ENCODE data around the gene CDH26. TPM values are rescaled to one million over a fixed set of nuclear protein-coding genes. Genes with fewer than 3 reads are reported as not detected.
A peak's percentile ranks its signal among the peaks of the same experiment; 100 is the strongest.

Gene CDH26
- total RNA-seq, 2 experiments from 2014 or later: 1.0 to 1.7 TPM

DNA sequence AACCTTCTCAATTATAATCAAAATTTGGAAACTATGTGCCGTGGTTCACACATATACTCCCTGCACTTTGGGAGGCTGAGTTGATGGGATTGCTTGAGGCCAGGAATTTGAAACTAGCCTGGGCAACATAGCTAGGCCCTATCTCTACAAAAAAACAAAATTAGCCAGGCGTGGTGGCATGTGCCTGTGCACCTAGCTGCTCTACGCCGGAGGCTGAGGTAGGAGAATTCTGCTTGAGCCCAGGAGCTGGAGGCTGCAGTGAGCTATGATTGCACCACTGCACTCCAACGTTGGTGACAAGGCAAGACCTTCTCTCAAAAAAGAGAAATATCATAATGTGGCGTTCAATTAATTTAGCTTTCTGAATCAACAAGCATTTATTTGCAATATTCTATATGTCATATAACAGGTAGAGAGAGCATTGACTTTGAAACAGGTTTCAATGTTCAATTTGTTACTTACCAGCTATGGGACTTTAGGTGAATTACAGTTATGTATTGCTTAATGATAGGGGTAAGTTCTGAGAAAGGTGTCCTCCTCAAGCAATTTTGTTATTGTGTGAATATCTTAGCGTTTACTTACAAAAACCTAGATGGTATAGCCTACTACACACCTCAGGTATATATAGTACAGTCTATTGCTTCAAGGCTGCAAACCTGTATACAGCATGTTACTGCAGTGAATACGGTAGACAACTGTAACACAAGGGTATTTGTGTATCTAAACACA is 22.6 kb upstream of the CDH26 start:
- POLR2A ChIA-PET: interaction anchor here (1.4 kb wide), 1 partner anchor 121 kb away, joined by 3 read pairs; no protein-coding TSS in a partner anchor
- H3K4me1 Mint-ChIP-seq (ENCODE audit: low read depth): peaks cover 26% of the 10 kb centered on the region
- ATAC-seq: no peak
- H3K4me3 Mint-ChIP-seq: no peak overlapping the region
- no peaks in the 10 kb centered on the region for H3K27me3 Mint-ChIP-seq
- no peaks in the 10 kb centered on the region for H3K9me3 Mint-ChIP-seq
- CTCF ChIA-PET: interaction anchor here (1.3 to 3.4 kb wide), 6 partner anchors 10 to 364 kb away, joined by 3 to 19 read pairs (median 11); no protein-coding TSS in a partner anchor
- intact Hi-C loops (cut with micrococcal nuclease): no loop called here
- TF ChIP-seq, protein P1, sequence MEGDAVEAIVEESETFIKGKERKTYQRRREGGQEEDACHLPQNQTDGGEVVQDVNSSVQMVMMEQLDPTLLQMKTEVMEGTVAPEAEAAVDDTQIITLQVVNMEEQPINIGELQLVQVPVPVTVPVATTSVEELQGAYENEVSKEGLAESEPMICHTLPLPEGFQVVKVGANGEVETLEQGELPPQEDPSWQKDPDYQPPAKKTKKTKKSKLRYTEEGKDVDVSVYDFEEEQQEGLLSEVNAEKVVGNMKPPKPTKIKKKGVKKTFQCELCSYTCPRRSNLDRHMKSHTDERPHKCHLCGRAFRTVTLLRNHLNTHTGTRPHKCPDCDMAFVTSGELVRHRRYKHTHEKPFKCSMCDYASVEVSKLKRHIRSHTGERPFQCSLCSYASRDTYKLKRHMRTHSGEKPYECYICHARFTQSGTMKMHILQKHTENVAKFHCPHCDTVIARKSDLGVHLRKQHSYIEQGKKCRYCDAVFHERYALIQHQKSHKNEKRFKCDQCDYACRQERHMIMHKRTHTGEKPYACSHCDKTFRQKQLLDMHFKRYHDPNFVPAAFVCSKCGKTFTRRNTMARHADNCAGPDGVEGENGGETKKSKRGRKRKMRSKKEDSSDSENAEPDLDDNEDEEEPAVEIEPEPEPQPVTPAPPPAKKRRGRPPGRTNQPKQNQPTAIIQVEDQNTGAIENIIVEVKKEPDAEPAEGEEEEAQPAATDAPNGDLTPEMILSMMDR (IDR thresholded peaks at IDR 0.05): no peak
- DNase-seq: no peak
- peaks cover 10% of the 10 kb centered on the region for H3K36me3 Mint-ChIP-seq (ENCODE audit: low read depth)
- H3K27ac Mint-ChIP-seq: no peak overlapping the region

DNA sequence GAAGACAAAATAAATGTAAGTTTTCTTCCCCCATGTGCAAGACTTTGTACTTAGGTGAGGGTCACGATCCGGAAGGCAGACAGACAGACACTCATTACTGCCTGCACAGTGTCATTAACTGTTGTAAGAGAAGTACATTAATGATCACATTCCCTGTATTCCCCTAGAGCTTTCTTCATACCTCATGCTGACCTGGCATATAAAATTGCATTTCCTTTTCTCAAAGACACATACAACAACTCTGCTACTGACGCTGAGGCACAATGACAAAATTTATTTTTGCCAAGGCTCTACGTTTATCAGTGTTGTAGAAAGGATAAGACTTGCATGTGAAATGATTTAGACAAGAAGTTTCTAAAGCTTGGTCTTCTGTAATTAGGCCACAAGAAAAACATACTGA is 21.8 kb upstream of the CDH26 start:
- POLR2A ChIA-PET: no interaction called here
- intact Hi-C loops (cut with micrococcal nuclease): no loop called here
- TF ChIP-seq, protein P1 (IDR thresholded peaks at IDR 0.05): no peak
- H3K27ac Mint-ChIP-seq: no peak overlapping the region
- H3K36me3 Mint-ChIP-seq (ENCODE audit: low read depth): peaks cover 12% of the 10 kb centered on the region
- ATAC-seq (no peak), DNase-seq (no peak)
- CTCF ChIA-PET: interaction anchor here (2.5 kb wide), 2 partner anchors 10 to 13 kb away, joined by 10 to 12 read pairs; no protein-coding TSS in a partner anchor
- H3K4me1 Mint-ChIP-seq (ENCODE audit: low read depth): peaks cover 28% of the 10 kb centered on the region
- H3K27me3 Mint-ChIP-seq: no peaks in the 10 kb centered on the region
- H3K4me3 Mint-ChIP-seq: no peak overlapping the region
- no peaks in the 10 kb centered on the region for H3K9me3 Mint-ChIP-seq

DNA sequence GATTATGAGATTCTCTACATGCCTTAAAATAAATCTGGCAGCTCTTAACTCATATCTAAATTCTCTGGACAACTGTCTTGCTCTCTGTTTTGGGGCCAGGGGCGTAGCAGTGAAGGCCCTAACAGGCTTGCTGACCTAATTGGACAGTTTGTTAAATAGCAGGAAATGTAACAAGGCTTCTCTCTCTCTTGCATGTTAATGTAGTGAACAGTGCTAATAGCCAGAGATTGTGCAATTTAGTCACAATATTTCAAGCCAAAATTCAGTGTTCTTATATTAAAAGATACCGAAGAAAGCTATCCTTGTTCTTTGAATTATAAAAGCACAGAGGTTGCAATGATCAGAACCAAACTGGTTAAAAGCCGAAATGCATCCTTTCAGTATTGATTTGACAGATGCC is 21.1 kb upstream of the CDH26 start:
- TF ChIP-seq, protein P1 (IDR thresholded peaks at IDR 0.05): no peak
- POLR2A ChIA-PET: no interaction called here
- no peak for ATAC-seq
- no peaks in the 10 kb centered on the region for H3K27me3 Mint-ChIP-seq
- peaks cover 27% of the 10 kb centered on the region for H3K4me1 Mint-ChIP-seq (ENCODE audit: low read depth)
- intact Hi-C loops (cut with micrococcal nuclease): no loop called here
- DNase-seq: no peak
- H3K9me3 Mint-ChIP-seq: no peaks in the 10 kb centered on the region
- no peak overlapping the region for H3K4me3 Mint-ChIP-seq
- peaks cover 13% of the 10 kb centered on the region for H3K36me3 Mint-ChIP-seq (ENCODE audit: low read depth)
- H3K27ac Mint-ChIP-seq: no peak overlapping the region
- CTCF ChIA-PET: interaction anchor here (2.5 kb wide), 2 partner anchors 9 to 12 kb away, joined by 10 to 12 read pairs; no protein-coding TSS in a partner anchor

DNA sequence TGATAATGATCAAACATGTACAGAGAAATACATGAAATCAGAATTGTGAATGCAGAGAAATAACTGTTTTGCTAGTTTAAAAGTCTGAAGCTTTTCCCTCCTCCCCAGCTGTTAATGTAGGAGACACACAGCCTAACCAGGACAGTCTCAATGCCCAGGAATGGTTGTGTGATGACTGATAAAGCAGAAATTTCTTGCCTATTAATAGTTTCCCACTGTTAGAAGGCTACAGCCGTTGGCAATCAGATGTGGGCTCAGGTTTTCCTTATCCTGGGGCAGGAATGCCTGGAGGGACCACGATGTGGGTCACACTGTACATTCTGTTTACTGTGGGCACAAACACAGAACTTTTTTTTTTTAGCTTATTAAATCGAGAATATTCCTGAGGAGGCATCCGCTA is 20.0 kb upstream of the CDH26 start:
- POLR2A ChIA-PET: interaction anchor here (0.6 kb wide), 1 partner anchor 38 kb away, joined by 3 read pairs; no protein-coding TSS in a partner anchor
- DNase-seq (no peak), ATAC-seq (no peak)
- Mint-ChIP-seq H3K27me3 (no peaks in the 10 kb centered on the region), H3K27ac (peak overlapping the region; percentile 40), H3K9me3 (no peaks in the 10 kb centered on the region), H3K4me3 (peak overlapping the region; percentile 65), H3K36me3 (ENCODE audit: low read depth) (peaks cover 20% of the 10 kb centered on the region), H3K4me1 (ENCODE audit: low read depth) (peaks cover 29% of the 10 kb centered on the region)
- CTCF ChIA-PET: no interaction called here
- TF ChIP-seq, protein P1 (IDR thresholded peaks at IDR 0.05): no peak
- intact Hi-C loops (cut with micrococcal nuclease): no loop called here

DNA sequence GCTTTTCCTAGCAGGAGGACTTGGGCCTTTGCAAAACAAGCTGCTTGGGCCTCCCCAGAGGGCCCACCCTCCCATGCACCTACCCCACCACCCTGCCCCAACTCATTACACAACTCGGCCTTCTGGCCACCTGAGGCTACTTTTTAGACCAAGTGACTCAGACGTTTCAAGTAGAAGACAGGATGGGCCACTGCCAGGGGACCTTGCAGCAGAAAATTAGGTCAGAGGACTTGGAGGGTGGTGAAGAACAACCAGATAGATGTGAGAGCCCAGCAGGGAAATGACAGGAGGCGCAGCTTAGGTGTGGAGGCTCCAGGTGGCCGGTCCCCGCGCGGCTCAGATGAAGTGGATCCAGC is 19.5 kb upstream of the CDH26 start:
- ChIA-PET POLR2A (interaction anchor here (0.6 kb wide), 1 partner anchor 37 kb away, joined by 3 read pairs; no protein-coding TSS in a partner anchor), CTCF (interaction anchor here (3.2 kb wide), 1 partner anchor 11 kb away, joined by 26 read pairs; no protein-coding TSS in a partner anchor)
- Mint-ChIP-seq H3K9me3 (no peaks in the 10 kb centered on the region), H3K27ac (peak overlapping the region; percentile 14), H3K36me3 (ENCODE audit: low read depth) (peaks cover 20% of the 10 kb centered on the region), H3K4me1 (ENCODE audit: low read depth) (peaks cover 29% of the 10 kb centered on the region), H3K4me3 (peak overlapping the region; percentile 65), H3K27me3 (no peaks in the 10 kb centered on the region)
- no peak for DNase-seq
- no peak for ATAC-seq
- TF ChIP-seq, protein P1 (IDR thresholded peaks at IDR 0.05): no peak
- intact Hi-C loops (cut with micrococcal nuclease): no loop called here

Measured in activated CD8-positive, alpha-beta T cell treated with anti-CD3 and anti-CD28 coated beads for 36 hours (primary cell).